ENCODE measurements around the gene USP24. TPM values are rescaled to one million over a fixed set of nuclear protein-coding genes. Genes with fewer than 3 reads are reported as not detected.
"Not testable (repeated sequence)": the region's sequence is repeated elsewhere in the genome, so short reads cannot be mapped to it uniquely, and the experiment has no call there.

Gene USP24
- total RNA-seq, 1 experiment from 2014 or later, result 22.8 TPM

- DNase-seq (ENCODE audit: low read depth), result no peak
Measured at GRCh38 chr1:55232448-55233144, 17.4 kb upstream of the USP24 start.

GRCh38 chr1:55231745-55232144 lies 16.6 kb upstream of the USP24 start:
- no peak for DNase-seq (ENCODE audit: low read depth)

DNA sequence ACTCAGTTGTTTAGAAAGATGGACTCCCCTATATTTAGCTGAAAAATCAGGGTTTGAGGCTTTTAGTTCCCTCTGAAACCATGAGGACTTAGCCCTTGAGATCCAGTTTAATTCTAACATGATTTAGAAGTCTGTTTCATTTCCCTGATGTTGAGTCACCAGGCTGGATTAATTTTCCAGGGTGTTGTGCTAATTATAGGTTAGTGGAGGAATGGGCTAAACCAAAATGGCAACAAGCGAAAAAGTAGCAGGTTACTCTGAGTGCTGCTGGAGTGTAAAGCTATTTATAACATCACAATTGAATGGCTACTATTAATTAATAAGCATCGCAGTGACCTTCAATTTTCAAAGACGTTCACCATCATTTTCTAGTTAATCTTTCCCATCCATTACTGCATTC lies 15.5 kb upstream of the USP24 start:
- peak; percentile 65 for DNase-seq (ENCODE audit: low read depth)

DNA sequence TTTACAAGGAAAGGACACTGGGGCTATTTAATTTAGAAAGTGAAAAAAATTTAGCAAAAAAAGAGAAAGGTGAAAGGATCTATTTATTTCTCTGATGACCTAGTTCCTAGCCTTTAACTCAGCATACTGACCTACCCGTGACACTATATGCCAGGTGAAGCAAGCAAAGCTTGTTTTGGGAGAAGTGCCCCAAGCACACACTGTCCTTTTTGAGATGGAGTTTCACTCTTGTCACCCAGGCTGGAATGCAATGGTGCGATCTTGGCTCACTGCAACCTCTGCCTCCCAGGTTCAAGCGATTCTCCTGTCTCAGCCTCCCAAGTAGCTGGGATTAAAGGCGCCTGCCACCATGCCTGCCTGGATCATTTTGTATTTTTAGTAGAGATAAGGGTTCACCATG lies 14.6 kb upstream of the USP24 start:
- not testable (repeated sequence) for DNase-seq (ENCODE audit: low read depth)

GRCh38 chr1:55225228-55225627 lies 10.1 kb upstream of the USP24 start:
- no peak for DNase-seq (ENCODE audit: low read depth)

DNA sequence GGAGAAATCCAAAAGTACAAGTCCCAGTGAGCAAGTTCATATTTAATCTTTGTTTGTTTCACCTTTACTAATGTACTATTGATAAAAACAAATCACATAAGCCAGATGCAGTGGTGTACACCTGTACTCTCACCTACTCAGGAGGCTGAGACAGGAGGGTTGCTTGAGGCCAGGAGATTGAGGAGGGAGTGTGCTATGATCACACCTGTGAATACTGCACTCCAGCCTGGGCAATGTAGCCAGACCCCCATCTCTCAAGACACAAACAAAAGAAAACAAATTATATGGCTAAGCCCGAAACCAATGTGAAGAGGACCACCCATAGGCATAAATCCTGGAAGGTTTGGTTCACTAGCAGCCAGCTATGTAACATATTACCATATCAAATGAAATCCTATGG lies 9.6 kb upstream of the USP24 start:
- no peak for DNase-seq (ENCODE audit: low read depth)

GRCh38 chr1:55222152-55222551 lies 7.0 kb upstream of the USP24 start:
- DNase-seq (ENCODE audit: low read depth), result no peak

- DNase-seq (ENCODE audit: low read depth), result peak; percentile 69
Measured at GRCh38 chr1:55217226-55217986, 2.2 kb upstream of the USP24 start.

DNA sequence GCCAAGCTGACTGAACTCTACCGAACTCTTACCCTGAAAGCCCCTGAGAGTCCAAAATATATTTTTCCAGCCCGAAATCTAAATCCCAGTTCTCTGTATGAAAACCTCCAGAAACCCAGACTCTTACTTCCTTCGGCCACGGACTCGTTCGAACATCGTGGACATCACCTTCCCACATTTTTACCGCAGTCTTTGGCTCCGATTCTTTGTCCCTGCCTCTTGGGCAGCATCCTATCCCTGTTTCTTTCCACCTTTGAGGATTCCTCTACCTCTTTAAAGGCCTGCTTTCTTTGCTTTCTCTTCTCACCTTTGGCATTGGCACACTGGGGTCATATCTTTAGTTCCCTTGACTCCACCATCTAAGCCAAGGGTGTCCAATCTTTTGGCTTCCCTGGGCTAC lies 932 bp upstream of the USP24 start:
- no peak for DNase-seq (ENCODE audit: low read depth)

DNA sequence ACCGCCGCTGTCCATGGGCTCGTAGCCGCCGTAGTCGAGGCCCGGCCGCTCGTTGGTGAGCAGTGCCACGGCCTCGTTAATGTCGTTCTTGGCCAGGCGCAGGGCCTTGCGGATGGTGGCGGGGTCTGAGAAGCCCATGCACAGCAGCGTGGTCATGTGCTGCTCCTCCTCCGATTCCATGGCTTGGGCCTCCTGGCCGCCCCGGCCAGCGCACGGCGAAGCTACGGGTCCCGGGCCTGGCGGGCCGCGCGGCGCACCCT lies 300 bp downstream of the USP24 start:
- peak; percentile 45 for DNase-seq (ENCODE audit: low read depth)

- DNase-seq (ENCODE audit: low read depth), result peak; percentile 46
Measured at GRCh38 chr1:55214212-55214933, 791 bp downstream of the USP24 start.

GRCh38 chr1:55213885-55214211 lies 1.3 kb downstream of the USP24 start:
- DNase-seq (ENCODE audit: low read depth), result no peak

GRCh38 chr1:55213151-55213884 lies 1.8 kb downstream of the USP24 start:
- no peak for DNase-seq (ENCODE audit: low read depth)

- peak; percentile 24 for DNase-seq (ENCODE audit: low read depth)
Measured at GRCh38 chr1:55212349-55213150, 2.6 kb downstream of the USP24 start.

DNA sequence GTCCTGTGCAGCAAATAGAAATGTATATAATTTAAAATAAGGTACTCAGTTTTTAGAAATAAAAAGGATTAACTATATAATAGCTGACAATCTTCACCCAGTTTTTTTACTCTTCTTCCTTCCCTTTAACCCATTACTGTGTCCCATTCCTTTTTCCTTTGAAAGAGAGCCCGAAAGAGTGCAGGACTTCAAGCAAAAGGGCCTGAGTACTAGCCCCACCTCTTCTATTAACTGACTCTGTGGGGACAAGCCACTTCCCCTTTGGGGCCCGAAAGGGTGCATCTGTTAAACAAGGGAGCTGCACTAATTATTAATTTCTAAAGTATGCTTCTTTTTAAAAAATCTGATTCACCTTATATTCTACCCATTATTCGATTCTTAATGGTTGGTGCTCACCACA lies 3.3 kb downstream of the USP24 start:
- DNase-seq (ENCODE audit: low read depth), result no peak

DNA sequence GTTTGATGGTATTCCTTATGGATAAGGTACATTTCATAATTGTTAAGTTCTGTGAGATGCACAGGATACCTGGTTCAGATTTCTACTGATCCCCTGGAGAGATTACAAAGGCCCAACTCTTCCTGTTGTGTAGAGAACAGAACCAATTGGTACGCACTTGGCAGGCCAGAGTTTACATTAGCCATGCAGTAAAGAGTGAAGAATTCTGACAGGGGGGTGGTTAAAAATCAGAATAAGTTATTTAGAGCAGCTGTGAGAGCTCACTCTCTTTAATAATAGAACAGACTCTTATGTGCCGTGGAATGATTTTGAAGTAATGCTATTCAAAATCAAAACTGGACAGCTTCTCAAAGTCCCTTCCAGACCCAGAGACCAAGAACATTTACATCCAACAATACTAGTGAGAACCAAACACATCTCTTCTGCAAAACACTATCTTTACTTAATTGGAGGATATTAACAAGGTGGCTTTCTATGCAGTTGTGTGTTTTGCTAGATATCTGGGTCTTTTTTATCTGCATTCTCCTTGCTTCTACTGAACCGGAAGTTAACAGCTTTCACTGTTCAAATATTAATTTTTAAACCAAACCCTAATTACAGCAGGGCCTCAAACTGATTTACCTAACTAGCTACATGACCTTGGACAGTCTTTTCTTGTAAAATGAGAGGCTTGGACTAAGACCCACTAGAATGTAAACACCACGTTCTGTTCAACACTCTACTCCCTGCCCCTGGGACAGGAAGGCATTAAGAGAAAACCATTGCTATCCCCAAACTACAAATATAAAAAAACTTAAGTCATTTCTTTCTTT lies 4.0 kb downstream of the USP24 start:
- DNase-seq (ENCODE audit: low read depth), result peak; percentile 26

- DNase-seq (ENCODE audit: low read depth), result no peak
Measured at GRCh38 chr1:55209247-55209646, 5.9 kb downstream of the USP24 start.

DNA sequence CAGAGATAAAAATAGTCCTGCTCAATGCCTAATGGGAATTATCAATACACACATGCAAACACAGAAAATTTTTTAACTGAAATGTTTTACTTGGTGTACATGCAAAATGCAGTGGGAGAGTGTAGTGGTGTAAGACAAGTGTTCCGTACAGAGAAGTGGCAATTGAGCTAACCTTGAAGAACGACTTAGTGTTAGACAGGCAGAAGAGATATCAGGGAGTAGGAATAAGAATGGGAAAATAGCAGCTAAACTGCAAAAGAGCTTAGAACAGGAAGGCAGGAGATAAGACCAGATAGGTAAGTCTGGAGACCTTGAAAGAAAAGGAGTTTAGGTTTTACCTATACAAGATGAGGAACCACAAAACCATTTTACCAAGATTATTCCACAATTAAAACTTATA lies 9.0 kb downstream of the USP24 start:
- DNase-seq (ENCODE audit: low read depth), result no peak

GRCh38 chr1:55204997-55205396 lies 10.2 kb downstream of the USP24 start:
- DNase-seq (ENCODE audit: low read depth), result peak; percentile 30

DNA sequence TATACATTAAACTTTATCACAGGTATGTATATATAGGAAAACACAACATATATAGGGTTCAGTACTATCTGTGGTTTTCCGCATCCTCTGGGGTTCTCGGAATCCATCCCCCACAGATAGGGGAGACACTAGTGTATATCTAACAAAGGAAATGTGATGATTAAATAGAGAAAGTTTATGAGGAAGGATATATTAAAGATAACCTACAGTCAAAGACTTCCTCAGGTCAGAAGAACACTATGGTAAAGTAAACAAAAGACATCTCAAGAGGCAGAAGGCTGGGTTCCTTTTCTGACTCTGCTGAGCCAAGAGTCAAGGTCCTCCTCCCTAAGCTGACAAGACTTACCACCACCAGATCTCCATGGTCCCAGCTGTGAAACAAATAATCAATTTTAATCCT lies 12.1 kb downstream of the USP24 start:
- DNase-seq (ENCODE audit: low read depth), result no peak

DNA sequence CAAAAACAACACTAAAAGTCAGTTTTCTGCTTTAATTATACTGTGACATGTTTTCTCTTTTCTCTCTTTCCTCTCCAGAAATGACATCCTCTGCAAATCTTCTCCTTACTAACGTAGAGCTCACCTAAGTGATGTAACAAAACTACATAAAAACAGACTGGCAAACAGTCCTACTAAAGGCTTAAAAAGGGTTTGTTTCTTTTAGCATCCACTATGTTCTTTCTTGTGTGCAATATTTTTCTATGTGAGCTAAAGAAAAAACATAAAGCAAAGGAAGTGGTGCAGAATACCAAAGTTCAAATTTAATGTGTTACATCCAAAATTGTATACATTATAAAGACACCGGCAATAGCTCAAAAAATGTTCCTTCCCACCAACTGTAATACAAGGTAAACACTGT lies 14.5 kb downstream of the USP24 start:
- DNase-seq (ENCODE audit: low read depth), result no peak

Measured in M059J (cell line).